Upper lobe of left lung (tissue), 4 donors: Measurements from ENCODE around the gene PTGDS.

ENCODE experiments used
- POLR2A ChIP-seq, 4 donors: fragments of 450-650 bp; IDR thresholded peaks; one replicate each; pipeline ENCODE4 v1.5.1; 2016 to 2017; ENCODE audit warnings: antibody characterized with exemption in 4 of 4, mild to moderate bottlenecking in 2 of 4
- TF ChIP-seq, protein P1 (sequence below), 6 experiments: fragments of 450-650 bp in 4 of 6; fragments of 200-600 bp in 2 of 6; sonication (generic) in 2 of 6; IDR thresholded peaks; one replicate each; pipeline ENCODE4 v1.5.1; 2016 to 2019; ENCODE audit warnings: antibody characterized with exemption in 6 of 6

DNA sequence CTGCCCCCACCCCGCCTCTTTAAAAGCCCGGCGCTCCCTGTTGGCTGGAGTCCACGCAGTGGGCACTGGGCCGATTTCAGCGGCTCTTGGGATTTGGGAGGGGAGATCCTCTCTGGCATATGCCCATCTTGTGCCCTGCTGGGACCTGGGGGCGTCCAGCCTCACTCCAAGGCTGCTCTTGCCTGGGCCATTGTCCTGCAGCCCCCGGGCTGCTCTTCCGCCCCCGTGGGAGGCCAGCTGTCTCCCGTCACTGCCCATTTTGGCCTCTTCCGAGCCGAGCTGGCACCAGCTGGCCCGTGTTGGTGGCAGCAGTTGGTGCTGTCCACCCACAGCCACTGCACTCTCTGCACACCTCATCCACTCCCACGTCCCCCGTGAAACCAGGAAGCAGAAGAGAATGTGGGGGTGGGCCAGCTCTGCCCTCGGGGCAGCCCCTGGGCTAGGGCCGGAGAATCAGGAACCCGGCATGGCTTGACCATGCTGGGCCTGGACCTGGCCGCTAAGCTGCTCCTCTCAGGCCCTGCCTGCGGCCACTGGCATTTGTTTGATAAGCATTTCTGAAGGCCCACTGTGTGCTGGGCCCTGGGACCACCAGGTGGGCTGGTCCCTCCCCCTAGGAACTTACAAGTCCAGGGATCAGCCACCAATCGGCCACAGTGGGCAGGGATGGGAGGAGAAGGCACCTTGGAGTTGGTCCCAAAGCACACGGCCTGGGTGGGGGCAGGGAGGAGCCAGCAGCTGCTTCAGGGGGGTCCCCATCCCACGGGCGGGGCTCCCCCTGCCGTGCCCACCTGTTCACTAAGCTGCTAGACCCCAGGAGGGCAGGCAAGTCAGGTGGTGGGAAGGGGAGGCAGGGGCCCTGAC lies 30.0 kb upstream of the PTGDS start:
- TF ChIP-seq, protein P1, sequence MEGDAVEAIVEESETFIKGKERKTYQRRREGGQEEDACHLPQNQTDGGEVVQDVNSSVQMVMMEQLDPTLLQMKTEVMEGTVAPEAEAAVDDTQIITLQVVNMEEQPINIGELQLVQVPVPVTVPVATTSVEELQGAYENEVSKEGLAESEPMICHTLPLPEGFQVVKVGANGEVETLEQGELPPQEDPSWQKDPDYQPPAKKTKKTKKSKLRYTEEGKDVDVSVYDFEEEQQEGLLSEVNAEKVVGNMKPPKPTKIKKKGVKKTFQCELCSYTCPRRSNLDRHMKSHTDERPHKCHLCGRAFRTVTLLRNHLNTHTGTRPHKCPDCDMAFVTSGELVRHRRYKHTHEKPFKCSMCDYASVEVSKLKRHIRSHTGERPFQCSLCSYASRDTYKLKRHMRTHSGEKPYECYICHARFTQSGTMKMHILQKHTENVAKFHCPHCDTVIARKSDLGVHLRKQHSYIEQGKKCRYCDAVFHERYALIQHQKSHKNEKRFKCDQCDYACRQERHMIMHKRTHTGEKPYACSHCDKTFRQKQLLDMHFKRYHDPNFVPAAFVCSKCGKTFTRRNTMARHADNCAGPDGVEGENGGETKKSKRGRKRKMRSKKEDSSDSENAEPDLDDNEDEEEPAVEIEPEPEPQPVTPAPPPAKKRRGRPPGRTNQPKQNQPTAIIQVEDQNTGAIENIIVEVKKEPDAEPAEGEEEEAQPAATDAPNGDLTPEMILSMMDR (IDR thresholded peaks at IDR 0.05) = no peak
- no peak for TF ChIP-seq POLR2A (IDR thresholded peaks at IDR 0.05)
